Right renal cortex interstitium (tissue), 3 donors: ENCODE data around the gene MAT2A. TPM values are rescaled to one million over a fixed set of nuclear protein-coding genes. Genes with fewer than 3 reads are reported as not detected.
A peak's percentile ranks its signal among the peaks of the same experiment; 100 is the strongest.
"Not testable (repeated sequence)": the region's sequence is repeated elsewhere in the genome, so short reads cannot be mapped to it uniquely, and the experiment has no call there.

Experiments used
- DNase-seq, 3 donors: peaks; one replicate each; pipeline ENCODE4 v3.0.0-alpha.2; 2013; ENCODE audit warnings: low read depth in 3 of 3, low spot score in 2 of 3
- polyA plus RNA-seq, 3 donors: library from polyadenylated mRNA; unstranded; fragments of 120-200 nt; gene quantifications; one replicate each; pipeline ENCODE4 v1.2.1, GENCODE V29; 2013; ENCODE audit not compliant: insufficient read length in 3 of 3

MAT2A gene
- polyA plus RNA-seq, 3 donors, result 325 to 366 (median 347) TPM

- DNase-seq, result no peak
Observed at GRCh38 chr2:85545780-85546240, 6.8 kb downstream of the MAT2A start.

GRCh38 chr2:85547089-85547858, 8.3 kb downstream of the MAT2A start:
- DNase-seq, result no peak

- no peak for DNase-seq
Observed at GRCh38 chr2:85547859-85548607, 9.1 kb downstream of the MAT2A start.

- no peak for DNase-seq
Observed at GRCh38 chr2:85548608-85548900, 9.6 kb downstream of the MAT2A start.

- no peak for DNase-seq
Observed at GRCh38 chr2:85549095-85549494, 10.1 kb downstream of the MAT2A start.

- DNase-seq, result no peak
Observed at GRCh38 chr2:85549826-85550225, 10.9 kb downstream of the MAT2A start.

- no peak for DNase-seq
Observed at GRCh38 chr2:85550486-85550885, 11.5 kb downstream of the MAT2A start.

GRCh38 chr2:85551698-85552678, 13.0 kb downstream of the MAT2A start:
- peak in 2 of 3 donors; percentile 71 to 77 for DNase-seq

GRCh38 chr2:85553184-85553583, 14.2 kb downstream of the MAT2A start:
- DNase-seq, result no peak

- no peak for DNase-seq
Observed at GRCh38 chr2:85554980-85555612, 16.1 kb downstream of the MAT2A start.

- DNase-seq, result no peak
Observed at GRCh38 chr2:85557130-85557529, 18.2 kb downstream of the MAT2A start.

- no peak for DNase-seq
Observed at GRCh38 chr2:85558160-85558559, 19.2 kb downstream of the MAT2A start.

GRCh38 chr2:85560403-85560726, 21.4 kb downstream of the MAT2A start:
- not testable (repeated sequence) for DNase-seq

- DNase-seq, result no peak
Observed at GRCh38 chr2:85560812-85561279, 21.9 kb downstream of the MAT2A start.

GRCh38 chr2:85561280-85562212, 22.6 kb downstream of the MAT2A start, which contains the start of gene GGCX:
TSS of gene GGCX (minus strand) at chr2:85561493. CDS start at chr2:85561428, 65 bp downstream.
- peak; percentile 88 to 94 (median 91) for DNase-seq

GRCh38 chr2:85564144-85564563, 25.2 kb downstream of the MAT2A start:
- no peak for DNase-seq

GRCh38 chr2:85566265-85566664, 27.3 kb downstream of the MAT2A start:
- DNase-seq, result no peak

- no peak for DNase-seq
Observed at GRCh38 chr2:85575739-85576138, 36.8 kb downstream of the MAT2A start.

GRCh38 chr2:85577063-85577385, 38.1 kb downstream of the MAT2A start:
- DNase-seq, result no peak
